Mammary epithelial cell (primary cell): ENCODE measurements around the gene WAC.
"Not testable (repeated sequence)": the region's sequence is repeated elsewhere in the genome, so short reads cannot be mapped to it uniquely, and the experiment has no call there.

Source experiments
- CTCF ChIP-seq, 2 donors: IDR thresholded peaks in 1 of 2; conservative IDR thresholded peaks in 1 of 2; 2 replicates each; pipeline ENCODE4 v1.5.1; 2011 to 2012; ENCODE audit warnings: inconsistent platforms in 2 of 2, low read length in 2 of 2, mild to moderate bottlenecking in 2 of 2, control low read depth in 1 of 2, low read depth in 1 of 2; ENCODE audit not compliant: insufficient read depth in 1 of 2; ENCODE audit errors: extremely low read depth in 1 of 2
- EZH2 ChIP-seq: IDR thresholded peaks from 2 replicates; pipeline ENCODE4 v1.6.1; 2012; ENCODE audit warnings: low read length, inconsistent platforms, borderline replicate concordance

DNA sequence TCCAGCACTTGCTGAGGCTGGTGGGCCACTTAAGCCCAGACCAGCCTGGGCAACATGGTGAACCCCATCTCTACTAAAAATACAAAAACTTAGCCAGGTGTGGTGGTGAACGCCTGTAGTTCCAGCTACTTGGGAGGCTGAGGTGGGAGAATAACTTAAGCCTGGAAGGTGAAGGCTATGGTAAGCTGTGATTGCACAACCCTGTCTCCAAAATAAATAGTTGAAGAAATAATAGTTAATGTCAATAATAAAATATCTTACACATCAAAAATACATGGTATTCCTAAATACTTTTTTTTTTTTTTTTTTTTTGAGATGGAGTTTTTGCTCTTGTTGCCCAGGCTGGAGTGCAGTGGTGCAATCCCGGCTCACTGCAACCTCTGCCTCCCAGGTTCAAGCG, 76.7 kb downstream of the WAC start:
- not testable (repeated sequence) for TF ChIP-seq EZH2; CTCF (conservative IDR thresholded peaks at IDR 0.05 in 1 of 2, IDR thresholded peaks at IDR 0.05 in 1 of 2; ENCODE audit: extremely low read depth in 1 of 2, insufficient read depth in 1 of 2, low read depth in 1 of 2, low read length in 2 of 2)
